GM12878 (cell line): ENCODE measurements around the gene BCL10. TPM values are rescaled to one million over a fixed set of nuclear protein-coding genes. Genes with fewer than 3 reads are reported as not detected.

ENCODE experiments used
- ATAC-seq: fragments of 200-7000 bp; cut with Tn5 transposase; 3 replicates; pipeline ENCODE4 v1.9.1; 2020; ENCODE audit warnings: mild to moderate bottlenecking, moderate library complexity
- BruUV-seq: library from RNA; stranded (reverse); fragments of 400-500 nt; replicated peaks from 2 replicates; lab custom pipeline; 2021; lab: Mats Ljungman, UMichigan
- CTCF ChIA-PET: fragments of 300-600 bp; sonication (Branson Sonifier 250); formaldehyde crosslinking; extraction: SDS; loops from one replicate; lab custom pipeline; 2021; ENCODE audit warnings: inconsistent platforms; lab: Yijun Ruan, JAX
- POLR2A ChIA-PET: fragments of 350-600 bp; formaldehyde crosslinking; extraction: SDS; loops from one replicate; lab custom pipeline; 2021; ENCODE audit warnings: inconsistent platforms; lab: Charles Lee
- RAD21 ChIA-PET: fragments of 300-600 bp; sonication (Branson Sonifier 250); formaldehyde crosslinking; loops from one replicate; lab custom pipeline; 2023; ENCODE audit warnings: antibody characterized with exemption; ENCODE audit not compliant: unreplicated experiment; lab: Charles Lee
- SMC1A ChIA-PET: fragments of 300-600 bp; sonication (Branson Sonifier 250); formaldehyde crosslinking; loops from one replicate; lab custom pipeline; 2023; ENCODE audit not compliant: unreplicated experiment, uncharacterized antibody; lab: Charles Lee
- DNase-seq: peaks from one replicate; pipeline ENCODE4 v3.0.0-alpha.2; 2011; ENCODE audit warnings: low read depth, low spot score
- FAIRE-seq: peaks from 3 replicates; lab custom pipeline; 2011; peaks lifted over from hg19 to GRCh38; lab: Jason Lieb, UNC
- H2AFZ ChIP-seq: 2 replicates; pipeline ENCODE4 v1.6.0; 2011; ENCODE audit warnings: low read depth, low read length, control low read depth; ENCODE audit not compliant: control insufficient read depth
- H3K27ac ChIP-seq: 2 replicates; pipeline ENCODE4 v1.5.1; 2011; ENCODE audit warnings: control low read depth; ENCODE audit not compliant: control insufficient read depth, insufficient read depth
- H3K27me3 ChIP-seq, 2 experiments: replicated peaks in 1 of 2; 2 replicates each; pipeline versions ENCODE4 v1.6.0 to v1.6.1; 2011; ENCODE audit warnings: low read length in 1 of 2; ENCODE audit not compliant: control insufficient read depth in 2 of 2, insufficient read depth in 2 of 2
- H3K36me3 ChIP-seq, 2 experiments: 2 replicates each; pipeline ENCODE4 v1.5.1; 2011; ENCODE audit warnings: low read length in 1 of 2; ENCODE audit not compliant: control insufficient read depth in 2 of 2, insufficient read depth in 2 of 2
- H3K4me1 ChIP-seq: 2 replicates; pipeline ENCODE4 v1.6.1; 2011; ENCODE audit warnings: mild to moderate bottlenecking, low read length, moderate library complexity, mixed read lengths; ENCODE audit not compliant: control insufficient read depth, insufficient read depth
- H3K4me2 ChIP-seq: 2 replicates; pipeline ENCODE4 v1.6.0; 2011; ENCODE audit warnings: control low read depth; ENCODE audit not compliant: control insufficient read depth, insufficient read depth
- H3K4me3 ChIP-seq: fragments of 200-600 bp; sonication (generic); 2 replicates; pipeline ENCODE4 v1.5.1; 2016
- H3K79me2 ChIP-seq: 2 replicates; pipeline ENCODE4 v1.6.0; 2011; ENCODE audit warnings: low read length; ENCODE audit not compliant: control insufficient read depth, insufficient read depth
- H3K9ac ChIP-seq: 2 replicates; pipeline ENCODE4 v1.8.0; 2011; ENCODE audit warnings: low read length, control low read depth, mixed read lengths; ENCODE audit not compliant: control insufficient read depth, insufficient read depth
- H3K9me3 ChIP-seq: replicated peaks from 3 replicates; pipeline ENCODE4 v1.5.1; 2011; ENCODE audit warnings: mild to moderate bottlenecking, low read length; ENCODE audit not compliant: control insufficient read depth, insufficient read depth
- H4K20me1 ChIP-seq: 2 replicates; pipeline ENCODE4 v1.6.0; 2011; ENCODE audit not compliant: control insufficient read depth, insufficient read depth
- FOS ChIP-seq: IDR thresholded peaks from 3 replicates; pipeline ENCODE4 v1.6.1; 2011; ENCODE audit warnings: borderline replicate concordance; ENCODE audit not compliant: insufficient read length; ENCODE audit errors: extremely low read depth
- FOXK2 ChIP-seq: fragments of 450-650 bp; IDR thresholded peaks from 2 replicates; pipeline ENCODE4 v1.6.1; 2017; ENCODE audit warnings: mild to moderate bottlenecking, moderate library complexity
- IKZF1 ChIP-seq: fragments of 450-650 bp; conservative IDR thresholded peaks from 2 replicates; pipeline ENCODE4 v1.6.1; 2017; ENCODE audit warnings: antibody characterized with exemption, mild to moderate bottlenecking
- IRF3 ChIP-seq: fragments of 450-650 bp; IDR thresholded peaks from 2 replicates; pipeline ENCODE4 v1.6.1; 2014; ENCODE audit warnings: mild to moderate bottlenecking
- IRF5 ChIP-seq: fragments of 450-650 bp; IDR thresholded peaks from 2 replicates; pipeline ENCODE4 v1.6.1; 2017; ENCODE audit warnings: borderline replicate concordance
- NR2F1 ChIP-seq: fragments of 450-650 bp; conservative IDR thresholded peaks from 2 replicates; pipeline ENCODE4 v1.6.1; 2017; ENCODE audit warnings: mild to moderate bottlenecking
- PRDM15 ChIP-seq: fragments of 450-650 bp; formaldehyde crosslinking; IDR thresholded peaks from 2 replicates; pipeline ENCODE4 v1.4.0; 2020; ENCODE audit warnings: mild to moderate bottlenecking, moderate library complexity
- RAD51 ChIP-seq: fragments of 450-650 bp; IDR thresholded peaks from 2 replicates; pipeline ENCODE4 v1.6.1; 2016; ENCODE audit warnings: moderate library complexity, mild to moderate bottlenecking, inconsistent platforms
- RCOR1 ChIP-seq: conservative IDR thresholded peaks from 2 replicates; pipeline ENCODE4 v1.6.1; 2012; ENCODE audit warnings: low read depth, low read length, improper control_type of control experiment
- STAT1 ChIP-seq: fragments of 450-650 bp; conservative IDR thresholded peaks from 2 replicates; pipeline ENCODE4 v1.6.1; 2014; ENCODE audit warnings: antibody characterized with exemption, mild to moderate bottlenecking
- ZNF207 ChIP-seq: fragments of 450-650 bp; IDR thresholded peaks from 2 replicates; pipeline ENCODE4 v1.6.1; 2014; ENCODE audit warnings: antibody characterized with exemption, mild to moderate bottlenecking, borderline replicate concordance
- WGBS: methylation state at CpG from one replicate; pipeline ENCODE4 v1.1.6; 2016; ENCODE audit warnings: low lambda C conversion rate; ENCODE audit not compliant: insufficient replicate concordance, insufficient coverage; ENCODE audit errors: missing lambda C conversion rate; 5-methylcytosine and 5-hydroxymethylcytosine counted together
- in situ Hi-C: fragments of 300-500 bp; cut with MboI; formaldehyde crosslinking; loops from 9 replicates; pipeline ENCODE4 v1.14.3; 2018; ENCODE audit warnings: mixed read lengths
- intact Hi-C: fragments of 100-400 bp; cut with micrococcal nuclease; formaldehyde crosslinking; loops from one replicate; pipeline ENCODE4 v1.14.2; 2022; ENCODE audit not compliant: unreplicated experiment
- polyA plus RNA-seq, 11 experiments: library from polyadenylated mRNA; depleted of rRNA in 4 of 11; unstranded in 6 of 11; stranded (reverse) in 5 of 11; fragments of >200 nt; fragmentation: Nextera tagmentation in 4 of 11; fragmentation: Illumina TruSeq in 1 of 11; extraction: Ambion mirVana in 4 of 11; extraction: Trizol in 1 of 11; gene quantifications; 1 replicate in 1 of 11; 2 replicates in 10 of 11; pipeline versions ENCODE4 v1.2.1 to v1.2.3, GENCODE V29; 2011 to 2016; ENCODE audit warnings: inconsistent platforms in 2 of 11, missing spikeins in 2 of 11, low read depth in 1 of 11
- total RNA-seq, 4 experiments: library from RNA; depleted of rRNA in 3 of 4; stranded (reverse); fragments of >200 nt in 3 of 4; fragmentation: Illumina TruSeq in 1 of 4; extraction: Trizol in 1 of 4; gene quantifications; 2 replicates each; pipeline versions ENCODE4 v1.2.1 to v1.2.3, GENCODE V29; 2013 to 2021

The BCL10 gene
- total and polyA plus RNA-seq, 10 of the 15 experiments (the other 5 are each of a cell fraction or from before 2014, with no cell fraction given), result 10.6 to 35.2 (median 19.5) TPM

- H4K20me1 ChIP-seq, result no peaks in the 10 kb centered on the region
- no TSS peak for BruUV-seq
- no peak overlapping the region for H3K9ac ChIP-seq
- RAD21 ChIA-PET, result no interaction called here
- intact Hi-C loops, result no loop called here
- H3K27ac ChIP-seq, result no peak overlapping the region
- SMC1A ChIA-PET, result no interaction called here
- no peaks in the 10 kb centered on the region for H3K79me2 ChIP-seq
- no peaks in the 10 kb centered on the region for H3K4me1 ChIP-seq
- POLR2A ChIA-PET, result no interaction called here
- no peaks in the 10 kb centered on the region for H3K36me3 ChIP-seq
- 31% methylated on average over 5 of the region's 5 CpGs for WGBS
- H3K9me3 ChIP-seq, result no peaks in the 10 kb centered on the region
- CTCF ChIA-PET, result interaction anchor here (0.8 to 2.5 kb wide), 2 partner anchors 14 to 31 kb away, joined by 3 to 9 read pairs; no protein-coding TSS in a partner anchor
- ATAC-seq (no peak), DNase-seq (no peak), FAIRE-seq (no peak)
- H2AFZ ChIP-seq, result no peak overlapping the region
- H3K4me2 ChIP-seq, result no peak overlapping the region
- TF ChIP-seq RCOR1 (no peak), IRF3 (no peak), FOS (no peak), NR2F1 (no peak), IKZF1 (no peak), IRF5 (no peak), STAT1 (no peak), RAD51 (no peak), PRDM15 (CRISPR knock-in tag) (no peak), ZNF207 (no peak), FOXK2 (no peak)
- H3K27me3 ChIP-seq, result no peaks in the 10 kb centered on the region
- H3K4me3 ChIP-seq, result no peak overlapping the region
- in situ Hi-C loops, result no loop called here
These were observed 53.1 kb downstream of the BCL10 start for GRCh38 chr1:85223334-85223733.
